HG03520 (cell line): ENCODE results near the gene NPEPL1.

Experiments
- ATAC-seq: cut with Tn5 transposase; IDR thresholded peaks from one replicate; pipeline ENCODE4 v1.9.1; 2021; ENCODE audit warnings: mild to moderate bottlenecking, moderate library complexity; ENCODE audit not compliant: unreplicated experiment

NPEPL1 gene

DNA sequence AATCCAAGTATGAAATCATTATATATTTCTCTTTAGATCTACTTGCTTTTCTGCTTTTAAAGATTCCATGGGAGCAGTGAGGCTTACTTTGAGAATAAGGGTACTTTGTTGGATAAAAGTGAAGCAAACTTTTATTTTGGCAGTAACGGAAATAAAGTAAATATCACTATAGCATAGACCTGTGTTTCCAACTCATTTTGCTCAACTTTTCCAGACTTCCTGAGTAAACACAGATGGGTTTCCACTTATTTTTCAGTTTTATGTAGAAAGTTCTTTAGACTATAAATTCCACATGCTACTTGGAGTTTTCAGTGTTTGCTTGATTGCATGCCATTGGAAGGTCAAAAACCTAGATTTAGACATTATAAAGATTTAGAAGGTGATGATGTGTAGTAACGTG lies 35.3 kb upstream of the NPEPL1 start:
- ATAC-seq = no peak

DNA sequence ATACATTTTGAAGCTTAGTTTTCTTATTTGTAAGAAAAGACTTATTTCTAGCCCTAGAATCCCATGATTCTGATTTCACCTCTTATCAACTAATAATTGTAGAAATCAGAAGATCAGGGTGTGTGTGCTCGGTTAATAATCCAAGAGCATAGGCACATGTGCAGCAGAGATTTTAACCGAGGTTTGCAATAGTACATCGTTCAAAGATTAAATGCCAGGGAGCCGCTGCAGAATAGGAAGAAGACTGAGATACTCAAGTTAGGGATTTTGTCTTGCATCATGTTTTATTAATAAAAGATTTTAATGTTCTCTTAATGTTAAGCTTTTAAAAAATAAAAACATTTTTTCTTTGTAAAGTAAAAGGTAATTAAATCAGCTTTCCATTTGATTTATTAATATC lies 34.6 kb upstream of the NPEPL1 start:
- ATAC-seq = no peak

DNA sequence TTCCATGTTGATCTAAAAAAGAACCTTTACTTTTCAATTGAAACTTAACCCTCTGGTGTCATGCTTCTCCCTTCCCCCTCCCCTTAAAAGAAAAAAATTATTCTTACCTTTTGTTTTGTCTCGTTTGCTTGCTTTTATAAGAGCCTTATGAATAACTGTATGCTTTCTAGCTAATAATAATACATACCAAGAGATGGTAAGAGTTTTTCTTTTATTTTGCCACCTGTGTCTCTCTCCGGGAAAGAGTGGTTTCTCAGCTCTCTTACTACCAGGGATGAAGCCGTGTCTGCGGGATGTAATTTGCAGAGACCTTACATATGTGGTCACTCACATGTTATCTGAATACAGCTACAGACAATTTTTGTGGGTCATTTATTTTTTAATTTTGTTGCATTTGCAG lies 33.8 kb upstream of the NPEPL1 start:
- no peak for ATAC-seq

DNA sequence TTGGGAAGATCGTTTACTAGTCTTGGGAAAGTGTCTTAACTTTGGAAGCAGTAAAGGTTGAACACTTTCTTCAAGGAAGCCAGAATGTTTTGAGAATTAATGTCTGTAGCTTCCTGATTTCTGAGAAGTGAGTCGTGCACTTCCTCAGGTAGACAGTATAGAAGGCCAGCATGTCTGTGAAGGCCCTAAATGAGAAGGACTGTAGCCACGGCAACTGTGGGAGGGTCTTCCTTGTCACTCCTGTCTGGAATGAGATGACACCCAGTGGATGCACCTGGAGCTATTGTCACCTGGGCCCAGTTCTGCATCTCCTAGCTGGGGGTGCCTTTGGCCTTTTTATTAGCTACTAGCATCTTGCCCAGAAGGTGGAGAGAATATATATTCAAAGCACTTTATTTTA lies 32.8 kb upstream of the NPEPL1 start:
- ATAC-seq = no peak

GRCh38 chr20:58660855-58661597 lies 31.6 kb upstream of the NPEPL1 start:
- ATAC-seq = no peak

- no peak for ATAC-seq
Measured at GRCh38 chr20:58661598-58662473, 30.8 kb upstream of the NPEPL1 start.

GRCh38 chr20:58664331-58664730 lies 28.3 kb upstream of the NPEPL1 start:
- no peak for ATAC-seq

DNA sequence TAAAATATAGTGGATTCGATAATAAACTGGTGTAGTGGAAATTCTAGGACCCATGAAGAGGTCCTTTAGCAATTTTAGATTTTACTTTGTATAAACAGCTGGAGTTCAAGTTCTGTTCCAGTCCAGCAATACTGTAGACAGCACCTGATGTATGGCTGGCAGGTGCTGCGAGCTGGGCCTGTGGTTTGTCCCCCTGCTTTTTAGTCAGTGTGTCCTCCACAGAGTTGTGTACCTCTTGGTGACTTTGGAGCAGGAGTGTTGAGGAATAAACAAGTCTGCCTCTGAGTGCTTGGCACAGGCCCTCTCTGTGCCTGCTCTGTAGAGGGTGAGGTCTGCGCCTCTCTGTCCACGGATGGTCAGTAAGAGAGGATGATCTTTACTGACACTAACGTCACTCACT lies 27.7 kb upstream of the NPEPL1 start:
- no peak for ATAC-seq

DNA sequence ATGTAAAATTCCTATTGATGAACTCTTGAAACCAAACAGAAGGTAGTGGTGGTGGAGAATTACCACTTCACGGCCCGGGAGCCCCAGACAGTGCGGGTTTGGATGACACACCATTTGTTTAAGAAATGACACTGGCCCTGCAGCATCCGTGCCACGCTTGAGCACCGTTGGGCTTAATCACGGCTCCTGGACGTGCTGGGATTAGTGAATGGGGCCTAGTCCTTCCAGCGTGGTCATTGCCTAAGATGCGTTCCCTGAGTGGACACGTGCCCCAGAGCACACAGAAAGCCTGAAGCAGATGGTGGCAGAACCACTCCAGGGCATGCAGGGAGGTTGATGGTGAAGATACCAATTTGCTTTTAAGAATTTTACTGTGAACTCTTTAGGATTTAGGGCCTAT lies 27.0 kb upstream of the NPEPL1 start:
- ATAC-seq = no peak

GRCh38 chr20:58666702-58667101 lies 25.9 kb upstream of the NPEPL1 start:
- ATAC-seq = no peak

DNA sequence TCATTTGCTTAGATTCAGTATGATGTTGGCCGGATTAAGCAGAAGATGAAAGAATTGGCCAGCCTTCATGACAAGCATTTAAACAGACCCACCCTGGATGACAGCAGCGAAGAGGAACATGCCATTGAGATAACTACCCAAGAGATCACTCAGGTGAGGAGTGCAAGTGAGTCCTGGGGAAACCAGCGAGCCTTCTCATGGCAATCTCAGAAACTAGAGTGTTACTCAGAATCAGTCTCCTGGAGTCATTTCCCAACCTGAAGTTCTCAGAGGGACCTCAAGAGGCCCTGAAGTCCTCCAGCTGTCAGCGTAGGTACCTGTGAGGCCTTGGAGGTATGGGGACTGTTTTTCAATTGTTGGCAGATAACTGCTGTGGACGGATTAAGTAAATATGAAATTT lies 24.6 kb upstream of the NPEPL1 start:
- no peak for ATAC-seq

DNA sequence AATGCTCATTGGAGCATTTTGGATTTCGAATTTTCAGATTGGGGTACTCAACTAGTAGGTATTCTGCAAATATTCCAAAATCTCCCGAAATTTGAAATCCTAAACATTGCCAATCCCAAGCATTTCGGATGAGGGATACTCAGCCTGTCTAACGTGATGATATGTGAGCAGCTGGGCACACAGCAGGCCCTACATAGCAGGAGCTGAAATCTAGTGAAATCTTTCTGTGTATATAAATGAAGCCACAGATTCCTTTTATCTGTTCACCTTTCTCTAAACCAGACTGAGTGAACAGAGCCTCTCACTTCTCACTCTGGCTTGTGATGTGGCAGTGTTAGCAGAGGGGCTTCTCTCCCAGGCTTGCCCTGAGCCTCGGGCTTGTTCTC lies 23.7 kb upstream of the NPEPL1 start:
- no peak for ATAC-seq

GRCh38 chr20:58669287-58670006 lies 23.2 kb upstream of the NPEPL1 start:
- ATAC-seq = no peak

DNA sequence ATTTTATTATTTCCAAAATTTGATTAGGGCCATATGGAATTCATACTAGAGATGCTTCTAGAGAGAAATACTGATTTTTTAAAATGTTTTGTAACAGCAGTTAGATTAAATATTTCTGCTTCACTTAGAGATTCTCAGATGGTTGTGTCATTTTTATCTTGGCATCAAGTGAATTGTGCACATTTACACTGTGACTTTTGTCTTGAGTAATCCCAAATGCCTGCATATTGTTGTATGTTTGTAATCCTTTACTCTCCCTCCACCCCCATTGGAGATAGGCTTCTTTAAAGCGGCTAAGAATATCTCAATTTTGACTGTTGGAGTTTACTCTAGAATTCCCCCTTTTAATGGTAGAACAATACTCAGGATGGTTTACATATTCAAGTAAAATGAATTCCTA lies 22.5 kb upstream of the NPEPL1 start:
- no peak for ATAC-seq

- no peak for ATAC-seq
Measured at GRCh38 chr20:58670659-58671058, 21.9 kb upstream of the NPEPL1 start.

GRCh38 chr20:58673119-58673518 lies 19.5 kb upstream of the NPEPL1 start:
- ATAC-seq = no peak

DNA sequence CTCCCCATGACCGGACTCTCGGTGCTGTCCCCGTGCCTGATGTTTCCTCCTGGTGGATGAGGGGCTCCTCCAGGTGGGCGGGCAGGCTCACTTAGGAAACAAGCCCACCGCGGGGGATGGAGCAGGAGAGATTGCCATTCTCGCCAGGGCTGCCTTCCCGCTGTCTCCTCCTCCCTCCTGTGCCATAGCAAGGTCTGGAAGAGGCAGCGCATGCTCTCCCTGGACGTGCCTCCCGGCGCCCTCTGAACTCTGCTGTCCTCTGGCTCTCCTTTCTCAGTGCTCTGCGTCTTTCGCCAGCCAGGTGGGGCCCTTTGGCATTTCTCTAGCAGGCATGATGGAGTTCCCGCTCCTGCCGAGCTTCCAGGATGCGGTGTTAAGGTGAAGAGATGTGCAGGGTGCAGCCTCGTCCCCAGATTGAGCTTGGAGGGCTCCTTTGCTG lies 17.4 kb upstream of the NPEPL1 start:
- no peak for ATAC-seq

DNA sequence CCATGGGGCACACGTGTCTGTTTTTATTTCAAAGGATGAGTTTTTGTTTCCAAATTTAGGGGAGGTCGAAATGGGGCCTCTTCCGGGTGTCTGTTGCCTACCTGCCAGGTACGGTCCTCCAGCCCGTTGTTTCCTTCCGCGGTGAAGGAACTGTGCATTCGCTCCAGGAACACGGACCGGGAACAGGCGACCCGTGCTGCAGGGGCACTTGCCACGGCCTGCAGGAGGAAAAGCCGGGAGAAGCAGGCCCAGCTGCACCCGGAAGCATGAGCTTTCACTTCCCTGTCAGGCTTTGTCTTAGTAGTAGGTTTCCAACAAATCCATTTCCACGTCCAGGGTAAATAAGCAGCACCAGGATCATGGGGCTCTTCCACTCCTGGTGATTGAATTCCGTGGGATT lies 17.0 kb upstream of the NPEPL1 start:
- ATAC-seq = no peak

DNA sequence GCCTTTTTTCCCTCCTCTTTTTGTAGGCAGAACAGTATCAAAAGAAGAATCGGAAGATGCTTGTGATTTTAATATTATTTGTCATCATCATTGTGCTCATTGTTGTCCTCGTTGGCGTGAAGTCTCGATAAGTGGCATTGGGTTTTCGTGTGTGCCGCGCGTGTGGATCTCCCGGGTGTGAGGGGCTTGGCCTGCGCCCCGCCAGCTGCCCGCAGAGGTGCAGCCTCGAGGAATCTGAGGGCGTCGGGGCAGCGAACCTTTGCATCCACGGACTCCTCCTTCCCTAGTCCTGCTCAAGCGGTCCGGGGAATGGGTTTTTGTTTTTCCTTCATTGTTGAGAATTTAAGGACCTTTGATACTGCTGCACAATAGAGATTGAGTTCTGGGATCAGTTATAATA lies 16.4 kb upstream of the NPEPL1 start:
- ATAC-seq = no peak

- ATAC-seq = no peak
Measured at GRCh38 chr20:58677079-58677604, 15.5 kb upstream of the NPEPL1 start.

DNA sequence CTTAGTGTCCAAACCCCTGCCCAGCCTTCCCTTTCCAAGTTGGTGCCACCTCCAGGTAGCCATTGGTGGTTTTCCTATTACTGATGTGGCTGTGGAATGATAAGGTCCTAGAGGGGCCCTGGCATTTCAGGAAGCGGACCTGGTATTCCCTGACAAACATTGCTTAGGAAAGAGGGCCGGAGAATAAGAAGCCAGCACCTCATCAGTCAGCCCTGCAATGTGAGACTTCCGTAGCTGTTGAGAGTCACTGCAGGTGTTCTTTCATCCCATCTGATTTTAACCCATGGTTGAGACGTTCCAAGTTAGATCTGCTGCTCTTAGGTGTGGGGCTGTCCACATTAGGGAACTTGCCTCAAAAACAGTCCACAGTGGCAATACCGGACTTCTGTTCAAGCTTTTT lies 14.8 kb upstream of the NPEPL1 start:
- no peak for ATAC-seq
